NCI-H526 treated with DMSO at 0.1 percent for 48 hours (cell line): Measurements from ENCODE around the gene ANO2.

ENCODE experiments used
- DNase-seq: peaks from one replicate; lab custom pipeline; 2025; lab: John Stamatoyannopoulos, UW

ANO2 gene

DNA sequence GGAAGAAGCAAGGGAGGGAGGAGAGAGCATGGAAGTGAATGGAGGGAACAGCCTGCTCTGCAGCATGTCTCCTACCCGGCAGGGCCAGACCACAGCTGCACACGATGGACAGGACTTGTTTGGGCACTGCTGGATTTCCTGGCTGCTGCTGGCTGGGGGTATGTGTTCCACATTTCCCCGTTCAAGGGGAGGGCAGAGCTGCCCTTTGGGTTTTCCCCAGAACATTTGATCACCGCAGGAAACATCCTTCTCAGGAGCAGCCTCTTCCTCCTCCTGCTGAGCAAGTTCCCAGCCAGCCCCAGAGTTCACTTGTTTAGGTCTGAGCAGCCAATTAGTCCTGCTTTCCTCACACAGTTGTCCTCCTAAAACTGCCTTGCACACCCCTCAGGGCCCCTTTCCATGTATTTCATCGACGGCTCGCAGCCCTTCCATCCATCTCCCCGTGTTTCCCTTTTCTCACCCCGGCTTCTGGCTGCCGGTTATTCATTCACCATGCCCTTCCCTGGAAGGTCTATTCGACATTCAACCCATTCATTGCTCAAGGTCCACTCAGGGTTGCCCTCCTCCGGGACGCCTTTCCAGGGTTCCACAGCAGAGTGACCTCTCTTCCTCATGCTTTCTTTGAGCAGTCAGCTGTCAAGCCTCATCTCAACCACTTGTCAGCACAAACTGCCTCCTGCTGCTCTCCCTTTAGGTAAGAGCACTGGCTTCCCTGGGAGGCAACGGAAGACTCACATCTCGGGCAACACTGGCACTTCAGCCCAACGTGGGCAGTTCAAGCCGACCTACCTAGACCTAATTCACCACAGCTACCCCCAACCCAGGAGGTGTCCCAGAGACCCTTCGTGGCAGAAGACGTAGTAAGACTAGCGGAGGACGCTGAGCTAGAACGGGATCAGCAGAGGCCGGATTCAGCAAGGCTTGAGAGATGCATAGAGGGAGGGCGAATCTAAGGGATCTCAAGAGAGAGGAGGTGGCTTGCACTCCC is 20.1 kb upstream of the ANO2 start:
- DNase-seq = no peak

GRCh38 chr12:5963515-5963914 is 18.5 kb upstream of the ANO2 start:
- no peak for DNase-seq

GRCh38 chr12:5960783-5961182 is 15.7 kb upstream of the ANO2 start:
- DNase-seq = no peak

DNA sequence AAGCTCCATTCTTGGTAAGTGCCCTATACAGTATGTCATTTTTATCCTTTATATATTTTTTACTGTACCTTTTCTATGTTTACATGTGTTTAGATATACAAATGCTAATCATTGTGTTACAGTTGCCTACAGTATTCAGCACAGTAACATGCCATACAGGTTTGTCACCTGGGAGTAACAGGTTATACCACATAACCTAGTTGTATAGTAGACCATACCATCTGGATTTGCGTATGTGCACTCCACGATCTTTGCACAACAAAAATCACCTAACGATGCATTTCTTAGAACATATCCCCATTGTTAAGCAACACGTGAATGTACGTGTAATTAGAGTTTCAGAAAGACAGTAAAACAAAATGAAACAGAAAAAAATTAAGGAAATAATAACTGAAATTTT is 11.9 kb upstream of the ANO2 start:
- DNase-seq = no peak

- no peak for DNase-seq
These were observed 9.6 kb upstream of the ANO2 start for GRCh38 chr12:5954661-5955060.

DNA sequence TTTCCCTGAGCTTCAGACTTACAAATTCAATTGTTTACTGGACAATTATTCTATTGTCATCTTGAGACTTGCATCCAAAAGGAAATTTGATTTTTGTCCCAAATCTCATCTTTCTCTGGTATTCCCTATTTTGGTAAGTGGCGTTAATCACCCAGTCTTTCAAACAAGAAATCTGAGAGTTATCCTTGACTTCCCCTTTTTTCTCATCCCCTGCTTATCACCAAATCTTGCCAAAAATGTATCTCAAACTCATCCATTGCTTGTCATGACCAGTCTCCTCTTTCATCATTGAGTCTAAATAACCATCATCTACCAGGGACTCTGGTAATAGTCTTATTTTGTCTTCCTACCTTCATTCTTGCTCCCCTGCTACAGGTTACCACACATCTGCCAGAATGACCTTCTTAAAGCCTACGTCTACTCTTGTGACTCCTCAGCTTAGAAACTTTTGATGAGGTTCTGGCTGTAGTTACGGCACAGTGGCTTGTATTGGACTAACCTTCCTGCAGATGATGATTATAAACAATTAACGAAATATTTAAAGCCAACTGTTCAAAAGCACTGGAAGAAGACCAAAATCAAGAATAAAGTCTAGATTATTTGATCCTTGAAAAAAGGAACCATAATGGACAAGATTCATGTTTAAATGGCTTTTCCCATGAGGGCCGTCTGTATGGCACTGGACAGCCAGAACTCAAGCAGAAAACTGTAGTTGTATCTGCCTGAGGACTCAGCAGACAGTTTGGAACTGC is 9.0 kb upstream of the ANO2 start:
- DNase-seq = no peak

DNA sequence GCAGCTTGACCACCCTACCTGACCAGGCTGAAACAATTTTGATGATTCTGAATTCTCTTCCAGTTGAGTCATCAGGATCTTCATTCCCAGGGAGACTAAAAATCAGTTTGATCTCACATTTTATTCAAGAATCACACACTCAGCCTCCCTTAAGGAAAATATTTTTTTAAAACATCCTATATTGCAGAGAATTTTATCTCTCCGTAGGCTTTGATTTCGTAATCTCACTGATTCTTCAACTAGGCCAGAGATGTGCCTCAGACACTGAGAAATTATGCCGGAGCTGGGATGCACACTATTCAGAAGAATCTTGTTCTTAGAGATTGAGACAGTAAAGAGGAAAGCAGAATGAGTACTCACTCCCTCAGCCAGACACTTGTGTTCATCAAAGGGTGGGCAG is 7.0 kb upstream of the ANO2 start:
- no peak for DNase-seq

GRCh38 chr12:5948696-5949095 is 3.6 kb upstream of the ANO2 start:
- no peak for DNase-seq

GRCh38 chr12:5947006-5947405 is 1.9 kb upstream of the ANO2 start:
- DNase-seq = no peak

- DNase-seq = no peak
These were observed 1.3 kb upstream of the ANO2 start for GRCh38 chr12:5946388-5946787.

DNA sequence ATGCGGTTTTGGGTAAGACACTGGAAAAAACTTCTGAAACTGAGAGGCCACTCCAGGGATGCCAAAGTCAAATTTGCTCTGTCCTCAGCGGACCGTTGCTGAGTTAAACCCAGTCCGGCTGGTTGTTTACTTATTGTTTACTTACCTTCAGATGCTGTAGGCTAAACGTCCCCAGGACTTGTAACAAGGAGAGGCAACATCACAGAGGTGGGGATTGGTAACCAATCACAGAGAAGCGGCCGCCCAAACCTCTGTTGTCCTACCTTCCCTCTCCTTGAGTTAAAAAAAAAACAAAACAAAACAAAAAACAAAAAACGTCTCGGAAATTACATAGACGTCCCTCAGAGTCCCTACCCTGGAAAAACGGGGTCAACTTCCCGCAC is 380 bp downstream of the ANO2 start:
- peak; percentile 34 for DNase-seq

GRCh38 chr12:5944053-5944452 is 1.0 kb downstream of the ANO2 start:
- DNase-seq = no peak

DNA sequence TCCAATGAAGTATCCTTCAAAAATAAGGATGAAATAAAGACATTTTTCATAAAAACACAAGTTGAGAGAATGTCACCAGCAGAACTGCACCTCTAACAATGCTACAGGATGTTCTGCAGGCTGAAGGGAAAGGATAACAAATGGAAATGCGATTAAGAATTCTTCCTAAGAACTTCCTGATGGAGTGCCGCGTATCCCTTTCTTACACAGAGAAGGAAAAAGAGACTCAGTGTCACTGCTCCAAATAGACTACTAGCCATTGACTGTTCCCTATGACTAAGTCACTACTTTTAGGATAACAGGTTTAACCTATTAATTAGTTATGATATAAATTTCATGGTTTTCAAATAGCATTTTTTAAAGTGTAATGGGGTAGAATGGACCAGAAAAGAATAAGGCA is 3.2 kb downstream of the ANO2 start:
- DNase-seq = no peak

- no peak for DNase-seq
These were observed 17.1 kb downstream of the ANO2 start for GRCh38 chr12:5927732-5928516.

DNA sequence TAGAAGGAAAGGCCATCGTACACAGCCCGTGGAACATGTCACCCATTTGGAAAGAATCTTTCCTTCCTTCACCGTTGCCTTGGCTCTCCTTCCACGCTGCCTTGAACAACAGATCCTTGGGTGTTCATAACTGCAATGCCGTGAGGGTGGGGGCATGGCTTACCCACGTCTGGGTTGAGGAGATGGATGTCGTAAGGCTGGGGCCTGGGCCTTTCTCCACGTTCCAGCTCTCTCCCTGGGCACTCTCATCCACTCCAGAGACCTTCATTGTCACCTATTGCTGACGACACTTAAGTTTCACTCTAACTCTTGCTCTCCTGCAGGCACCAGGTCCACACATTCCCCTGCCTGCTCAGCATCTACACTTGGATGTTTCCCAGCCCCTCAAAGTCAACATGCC is 19.4 kb downstream of the ANO2 start:
- no peak for DNase-seq

DNA sequence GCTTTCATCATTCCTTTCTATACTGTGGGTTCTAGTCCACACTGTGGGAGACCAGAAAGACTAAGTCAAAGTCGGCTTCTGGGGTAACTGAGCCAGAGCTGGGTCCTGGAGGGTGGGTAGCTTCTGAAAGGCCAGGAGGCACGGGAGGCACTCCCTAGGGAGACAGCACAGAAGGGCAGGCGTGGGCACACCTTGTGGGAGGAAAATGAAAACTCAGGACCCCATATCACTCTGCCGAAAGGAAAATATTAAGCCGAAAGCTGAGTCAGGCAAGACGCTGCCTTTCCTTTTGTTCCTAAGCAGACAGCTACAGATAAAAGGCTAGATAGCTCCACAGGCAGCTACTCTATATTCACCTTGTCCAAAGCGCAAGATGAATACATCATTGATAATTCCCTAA is 20.7 kb downstream of the ANO2 start:
- no peak for DNase-seq

DNA sequence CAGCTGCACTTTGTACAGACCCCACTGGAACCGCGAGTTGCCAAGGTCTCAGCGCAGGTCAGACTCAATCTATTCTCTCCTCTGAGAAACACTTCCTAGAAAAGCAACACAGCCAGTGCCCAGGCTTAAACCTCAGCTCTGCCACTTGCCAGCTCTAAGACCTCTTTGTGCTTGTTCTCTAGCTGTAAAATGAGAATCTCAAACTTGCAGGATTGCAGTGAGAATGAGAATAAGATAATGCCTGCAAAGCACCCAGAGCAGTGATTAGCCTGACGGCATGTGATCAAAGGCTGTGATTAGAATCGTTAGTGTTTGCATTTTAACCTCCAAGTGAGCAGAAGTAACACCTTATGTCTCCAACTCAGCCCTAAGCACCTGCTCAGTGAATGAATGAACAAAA is 21.3 kb downstream of the ANO2 start:
- no peak for DNase-seq

DNA sequence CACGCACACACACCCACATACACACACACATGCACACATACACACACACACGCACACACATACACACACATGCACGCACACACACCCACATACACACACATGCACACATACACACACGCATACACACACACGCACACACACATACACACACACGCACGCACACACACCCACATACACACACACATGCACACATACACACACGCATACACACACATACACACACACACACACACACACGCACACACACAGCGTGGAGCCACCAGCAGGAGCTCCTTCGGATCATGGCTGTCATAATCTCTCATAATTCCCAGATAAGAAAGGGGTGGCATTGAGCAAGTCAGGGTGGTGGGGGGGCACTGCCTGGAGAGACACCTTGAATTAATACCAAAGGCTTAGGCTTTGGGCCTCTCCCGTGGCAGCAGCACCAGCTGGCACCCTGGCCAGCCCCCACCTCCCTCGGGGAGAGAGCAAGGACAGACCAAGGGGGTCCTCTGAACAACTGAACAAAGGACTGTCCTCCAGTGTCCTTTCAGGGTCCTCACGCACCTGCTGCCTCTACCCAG is 21.9 kb downstream of the ANO2 start:
- no peak for DNase-seq

DNA sequence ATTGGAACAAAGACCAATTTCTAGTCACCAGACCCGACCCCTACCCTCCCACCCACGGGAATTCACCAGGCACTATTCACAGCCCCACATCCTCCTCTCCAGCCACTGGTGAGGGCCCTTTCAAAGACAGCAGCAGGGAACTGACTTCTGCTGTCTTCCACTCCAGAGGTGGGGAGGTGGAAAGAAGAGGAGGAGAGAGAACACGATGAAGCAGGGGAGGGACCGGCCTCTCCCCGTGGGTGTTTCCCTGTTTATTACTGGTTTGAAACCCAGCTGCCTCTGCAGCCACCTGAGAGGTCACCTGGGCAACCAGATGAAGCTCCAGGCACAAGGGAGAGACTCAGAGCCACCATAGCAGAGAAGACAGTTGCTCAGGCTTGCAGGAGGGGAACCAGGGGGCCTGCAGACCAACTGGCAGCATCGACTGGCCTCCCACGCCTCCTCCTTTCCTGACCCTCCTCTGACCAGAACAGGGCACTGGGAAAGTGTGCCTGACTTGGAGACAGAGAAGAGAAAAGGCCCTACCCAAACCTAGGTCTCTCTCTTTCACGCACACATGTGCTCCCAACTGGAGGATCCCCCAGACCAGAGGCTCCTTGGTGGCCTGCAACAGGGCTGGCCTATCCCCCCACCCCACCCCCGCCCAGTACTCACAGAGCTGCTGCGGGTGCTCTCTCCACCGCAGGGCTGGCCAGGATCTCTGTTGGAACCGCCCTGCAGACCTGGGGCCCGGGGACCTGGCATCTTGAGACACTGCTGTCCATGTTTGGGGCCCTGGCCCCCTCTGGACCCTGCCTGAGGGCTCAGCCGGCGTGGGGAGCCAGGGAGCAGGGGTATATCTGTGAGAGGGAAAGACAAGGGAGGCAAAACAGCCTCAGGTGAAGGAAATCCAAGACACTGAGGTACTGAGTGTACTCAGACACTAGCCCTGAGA is 22.8 kb downstream of the ANO2 start:
- DNase-seq = no peak

DNA sequence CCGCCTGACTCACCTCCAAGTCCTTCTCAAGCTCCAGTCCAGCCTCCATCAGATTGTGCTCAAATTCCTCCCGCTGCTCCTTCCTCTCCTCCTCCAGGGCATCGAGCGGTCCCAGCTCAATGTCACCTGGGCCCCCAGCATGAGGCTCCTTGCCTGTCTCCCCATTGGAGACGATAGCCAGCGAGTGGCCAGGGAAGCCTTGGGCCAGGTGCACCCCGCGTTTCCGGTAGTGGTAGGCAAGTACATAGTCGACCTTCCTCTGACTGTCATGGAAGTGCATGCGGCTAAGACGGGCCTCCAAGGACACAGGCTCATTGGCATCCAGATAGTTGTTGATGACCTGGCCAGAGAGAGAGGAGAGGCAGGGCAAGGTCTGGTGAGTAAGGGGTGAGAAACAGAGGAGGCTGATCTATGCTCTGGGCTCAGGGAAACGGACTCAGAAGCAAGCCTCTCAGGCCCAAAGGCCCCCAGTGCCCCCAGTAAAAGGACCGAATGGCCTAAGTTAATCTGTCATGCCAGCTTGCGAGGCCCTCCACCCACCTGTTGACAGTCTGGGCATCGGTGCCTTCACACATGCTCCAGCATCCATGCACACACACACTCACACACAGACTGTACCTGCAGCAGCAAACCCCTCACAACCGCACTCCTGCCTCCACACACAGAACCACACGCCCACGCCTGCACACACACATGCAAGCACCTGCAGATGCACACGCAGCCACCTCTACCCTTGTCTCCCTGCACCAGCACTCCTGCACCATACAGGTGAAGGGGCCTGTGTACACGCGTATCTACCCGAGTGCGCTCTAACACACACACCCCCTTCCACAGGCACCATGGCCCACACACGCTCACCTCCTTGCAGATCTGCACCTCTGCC is 23.8 kb downstream of the ANO2 start:
- no peak for DNase-seq
